KOPT-K1 (cell line): ENCODE data around the gene FOXN1.

Experiments used
- H3K27ac ChIP-seq: fragments of 200-600 bp; sonication (generic); 2 replicates; pipeline ENCODE4 v1.5.1; 2016; ENCODE audit warnings: antibody characterized with exemption, mild to moderate bottlenecking, low read depth, low read length; ENCODE audit not compliant: poor library complexity, severe bottlenecking
- H3K36me3 ChIP-seq: fragments of 200-600 bp; sonication (generic); 2 replicates; pipeline ENCODE4 v1.5.1; 2017; ENCODE audit warnings: antibody characterized with exemption, mild to moderate bottlenecking, low read length, moderate library complexity; ENCODE audit not compliant: insufficient read depth
- H3K9me3 ChIP-seq: fragments of 200-600 bp; sonication (generic); 2 replicates; pipeline ENCODE4 v1.5.1; 2017; ENCODE audit warnings: antibody characterized with exemption, low read length, mild to moderate bottlenecking; ENCODE audit not compliant: insufficient read depth, poor library complexity, severe bottlenecking

The FOXN1 gene

GRCh38 chr17:28552176-28552999 is 46.2 kb downstream of the FOXN1 start, which contains the start of gene UNC119:
Gene UNC119, minus strand, starts transcription at chr17:28552624. Its CDS starts 67 bp downstream, at chr17:28552557.
- Histone ChIP-seq H3K27ac (peak within 1 kb of the TSS; percentile 53), H3K36me3 (peaks cover 49% of the 10 kb centered on the region), H3K9me3 (no peaks in the 10 kb centered on the region)

GRCh38 chr17:28553000-28553505 is 46.9 kb downstream of the FOXN1 start:
- Histone ChIP-seq H3K9me3 (no peaks in the 10 kb centered on the region), H3K36me3 (peaks cover 53% of the 10 kb centered on the region), H3K27ac (no peak overlapping the region)

- H3K36me3 ChIP-seq, result peaks cover 67% of the 10 kb centered on the region
Observed at GRCh38 chr17:28554565-28554964, 48.4 kb downstream of the FOXN1 start.

GRCh38 chr17:28555022-28555421 is 48.9 kb downstream of the FOXN1 start:
- no peak overlapping the region for H3K27ac ChIP-seq
- no peaks in the 10 kb centered on the region for H3K9me3 ChIP-seq
- peaks cover 72% of the 10 kb centered on the region for H3K36me3 ChIP-seq

More at GRCh38 chr17:28554565-28554964, 48.4 kb downstream of the FOXN1 start:
- Histone ChIP-seq H3K27ac (no peak overlapping the region), H3K9me3 (no peaks in the 10 kb centered on the region)

GRCh38 chr17:28563475-28563874 is 57.3 kb downstream of the FOXN1 start:
- Histone ChIP-seq H3K36me3 (peaks cover 72% of the 10 kb centered on the region), H3K9me3 (no peaks in the 10 kb centered on the region), H3K27ac (no peak overlapping the region)

GRCh38 chr17:28567604-28568003 is 61.5 kb downstream of the FOXN1 start:
- Histone ChIP-seq H3K9me3 (no peaks in the 10 kb centered on the region), H3K27ac (no peak overlapping the region), H3K36me3 (peaks cover 43% of the 10 kb centered on the region)

- no peaks in the 10 kb centered on the region for H3K9me3 ChIP-seq
- H3K27ac ChIP-seq, result no peak overlapping the region
- peaks cover 42% of the 10 kb centered on the region for H3K36me3 ChIP-seq
Observed at GRCh38 chr17:28569446-28569845, 63.3 kb downstream of the FOXN1 start.

- H3K27ac ChIP-seq, result peak overlapping the region; percentile 66
- no peaks in the 10 kb centered on the region for H3K9me3 ChIP-seq
- H3K36me3 ChIP-seq, result peaks cover 50% of the 10 kb centered on the region
Observed at GRCh38 chr17:28570716-28571360, 64.7 kb downstream of the FOXN1 start.

- Histone ChIP-seq H3K36me3 (peaks cover 49% of the 10 kb centered on the region), H3K9me3 (no peaks in the 10 kb centered on the region), H3K27ac (peak within 1 kb of the TSS; percentile 66)
Observed at GRCh38 chr17:28571361-28572122, 65.4 kb downstream of the FOXN1 start, which contains the start of gene PIGS. Gene PIGS, minus strand, starts transcription at chr17:28571524. Its CDS starts 28 bp downstream, at chr17:28571496.

GRCh38 chr17:28572259-28573039 is 66.3 kb downstream of the FOXN1 start:
- no peaks in the 10 kb centered on the region for H3K9me3 ChIP-seq
- H3K27ac ChIP-seq, result no peak overlapping the region
- H3K36me3 ChIP-seq, result peaks cover 46% of the 10 kb centered on the region

GRCh38 chr17:28573040-28573380 is 66.9 kb downstream of the FOXN1 start:
- Histone ChIP-seq H3K9me3 (no peaks in the 10 kb centered on the region), H3K27ac (no peak overlapping the region), H3K36me3 (peaks cover 47% of the 10 kb centered on the region)

- Histone ChIP-seq H3K27ac (no peak overlapping the region), H3K9me3 (no peaks in the 10 kb centered on the region), H3K36me3 (peaks cover 47% of the 10 kb centered on the region)
Observed at GRCh38 chr17:28573521-28573920, 67.4 kb downstream of the FOXN1 start.

- H3K36me3 ChIP-seq, result peaks cover 52% of the 10 kb centered on the region
- H3K9me3 ChIP-seq, result no peaks in the 10 kb centered on the region
- H3K27ac ChIP-seq, result no peak overlapping the region
Observed at GRCh38 chr17:28573966-28574480, 67.9 kb downstream of the FOXN1 start.

GRCh38 chr17:28574526-28574925 is 68.4 kb downstream of the FOXN1 start:
- H3K27ac ChIP-seq, result no peak overlapping the region
- H3K36me3 ChIP-seq, result peaks cover 53% of the 10 kb centered on the region
- no peaks in the 10 kb centered on the region for H3K9me3 ChIP-seq
